Right forelimb (tissue), 1 donor: ENCODE results near the gene ATOSB.
A peak's percentile ranks its signal among the peaks of the same experiment; 100 is the strongest.
"Not testable (repeated sequence)": the region's sequence is repeated elsewhere in the genome, so short reads cannot be mapped to it uniquely, and the experiment has no call there.

Source experiments
- DNase-seq: peaks from one replicate; pipeline ENCODE4 v3.0.0-alpha.2; 2018

ATOSB gene, protein sequence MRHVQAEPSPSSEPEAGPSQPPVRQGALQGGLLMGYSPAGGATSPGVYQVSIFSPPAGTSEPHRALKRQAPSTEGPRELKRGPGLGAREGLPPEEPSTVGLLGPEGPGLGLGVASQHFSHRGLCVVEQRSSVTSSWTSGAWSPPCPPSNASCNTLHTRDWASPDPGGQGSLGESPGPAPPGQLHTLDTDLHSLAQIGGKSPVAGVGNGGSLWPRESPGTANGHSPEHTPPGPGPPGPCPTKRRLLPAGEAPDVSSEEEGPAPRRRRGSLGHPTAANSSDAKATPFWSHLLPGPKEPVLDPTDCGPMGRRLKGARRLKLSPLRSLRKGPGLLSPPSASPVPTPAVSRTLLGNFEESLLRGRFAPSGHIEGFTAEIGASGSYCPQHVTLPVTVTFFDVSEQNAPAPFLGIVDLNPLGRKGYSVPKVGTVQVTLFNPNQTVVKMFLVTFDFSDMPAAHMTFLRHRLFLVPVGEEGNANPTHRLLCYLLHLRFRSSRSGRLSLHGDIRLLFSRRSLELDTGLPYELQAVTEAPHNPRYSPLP

GRCh38 chr9:35115680-35116538 lies at the start of gene ATOSB:
Gene ATOSB (minus strand): TSS chr9:35115862. CDS start chr9:35108274, 7,588 bp downstream.
- peak; percentile 98 for DNase-seq

GRCh38 chr9:35164711-35165110 lies 49.0 kb upstream of the ATOSB start:
- no peak for DNase-seq

DNA sequence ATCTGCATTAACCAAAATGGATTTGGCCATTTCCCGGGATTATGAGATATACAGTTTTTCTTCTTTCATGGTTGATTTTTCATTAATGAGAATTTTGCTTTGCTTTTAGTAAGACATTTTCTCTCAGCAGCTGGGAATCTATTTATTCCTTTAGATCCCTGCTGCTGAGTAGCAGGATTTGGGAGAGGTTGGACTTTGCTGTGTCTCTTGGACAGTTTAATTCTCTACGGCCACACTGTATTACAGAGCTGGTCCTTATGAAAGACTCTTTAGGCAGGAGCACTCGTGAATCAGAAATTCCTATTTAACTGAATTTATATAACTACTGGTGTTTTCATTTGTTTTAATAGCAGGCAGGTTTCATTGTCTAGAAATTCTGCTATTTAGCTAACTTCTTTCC lies 47.8 kb upstream of the ATOSB start:
- no peak for DNase-seq

- DNase-seq = no peak
Measured at GRCh38 chr9:35162605-35163315, 47.1 kb upstream of the ATOSB start.

- DNase-seq = peak; percentile 95
Measured at GRCh38 chr9:35161713-35162604, 46.3 kb upstream of the ATOSB start, which contains the start of gene UNC13B. Gene UNC13B (plus strand): TSS chr9:35162009. CDS start chr9:35162284, 275 bp downstream.

- no peak for DNase-seq
Measured at GRCh38 chr9:35158501-35159280, 43.0 kb upstream of the ATOSB start.

DNA sequence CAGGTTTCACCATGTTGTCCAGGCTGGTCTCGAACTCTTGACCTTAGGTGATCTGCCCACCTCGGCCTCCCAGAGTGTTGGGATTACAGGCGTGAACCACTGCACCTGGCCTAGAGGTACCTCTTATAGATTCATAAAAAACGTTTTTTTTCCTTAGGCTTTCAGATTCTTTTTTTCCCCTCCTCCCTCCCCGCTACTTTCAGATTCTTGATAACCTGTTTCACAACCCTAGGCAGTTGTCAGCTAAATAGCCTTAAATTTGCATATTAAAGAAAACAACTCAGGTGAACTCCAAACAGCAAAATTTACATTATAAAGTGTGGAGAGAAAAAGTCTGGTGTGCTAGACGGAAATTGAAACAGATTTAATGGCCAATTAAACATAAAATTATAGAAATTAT lies 42.2 kb upstream of the ATOSB start:
- DNase-seq = not testable (repeated sequence)

- no peak for DNase-seq
Measured at GRCh38 chr9:35156781-35157180, 41.1 kb upstream of the ATOSB start.

GRCh38 chr9:35152926-35153325 lies 37.3 kb upstream of the ATOSB start:
- no peak for DNase-seq

- DNase-seq = not testable (repeated sequence)
Measured at GRCh38 chr9:35147941-35148563, 32.4 kb upstream of the ATOSB start.

- no peak for DNase-seq
Measured at GRCh38 chr9:35142037-35142436, 26.4 kb upstream of the ATOSB start.

DNA sequence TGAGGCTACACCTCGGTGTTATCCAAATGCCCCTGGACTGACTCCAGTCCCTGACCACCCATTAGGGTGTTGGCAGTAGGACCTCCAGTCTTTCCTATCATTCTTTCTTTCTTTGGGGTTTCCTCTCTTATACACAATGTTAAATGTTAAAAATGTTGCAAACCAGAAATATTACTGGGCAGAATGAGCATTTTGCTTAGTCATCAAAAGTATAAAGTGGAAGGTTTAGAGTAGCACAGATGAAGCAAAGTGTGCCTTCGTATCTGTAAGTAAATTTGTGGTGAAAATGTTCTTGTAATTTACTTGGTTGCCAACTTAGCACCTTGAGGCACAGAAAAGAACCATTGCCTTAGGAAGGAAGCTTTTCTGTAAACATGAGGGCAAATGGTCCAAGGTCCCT lies 24.4 kb upstream of the ATOSB start:
- no peak for DNase-seq

DNA sequence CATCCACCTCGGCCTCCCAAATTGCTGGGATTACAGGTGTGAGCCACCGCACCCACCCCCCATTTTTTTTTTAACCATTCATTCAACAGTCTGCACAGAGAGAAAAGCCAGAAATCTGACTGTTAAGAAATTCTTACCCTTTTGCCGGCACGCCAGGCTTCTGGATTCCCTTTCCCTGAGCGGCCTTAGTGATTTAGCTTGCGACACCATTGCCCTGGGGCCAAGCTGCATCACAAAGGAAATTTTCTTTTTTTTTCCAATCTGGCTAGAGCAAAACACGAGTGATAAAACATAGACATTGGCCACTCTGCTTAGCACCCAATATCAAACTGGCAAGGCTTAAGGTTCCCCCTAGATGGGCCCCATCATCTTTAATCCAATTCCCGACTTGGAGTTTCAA lies 21.2 kb upstream of the ATOSB start:
- DNase-seq = no peak

DNA sequence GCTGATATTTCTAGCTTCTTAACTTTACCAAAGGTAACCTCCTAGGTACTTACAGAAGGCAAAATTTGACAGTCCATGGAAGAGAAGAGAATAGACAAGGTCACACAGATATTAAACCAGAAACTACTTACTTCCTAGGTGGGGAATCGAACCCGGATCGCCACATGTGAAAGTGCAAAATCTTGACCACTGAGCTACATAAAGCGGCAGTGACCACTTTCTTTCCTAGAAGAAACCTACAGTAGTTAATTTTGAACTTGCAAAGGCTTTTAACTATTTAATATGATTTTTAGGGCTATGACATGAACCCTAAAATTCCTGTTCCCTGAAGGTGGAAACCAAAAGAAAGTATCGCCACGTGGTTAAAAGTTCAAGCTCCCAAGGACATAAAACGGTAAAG lies 20.3 kb upstream of the ATOSB start:
- DNase-seq = no peak

- DNase-seq = no peak
Measured at GRCh38 chr9:35134920-35135319, 19.3 kb upstream of the ATOSB start.

DNA sequence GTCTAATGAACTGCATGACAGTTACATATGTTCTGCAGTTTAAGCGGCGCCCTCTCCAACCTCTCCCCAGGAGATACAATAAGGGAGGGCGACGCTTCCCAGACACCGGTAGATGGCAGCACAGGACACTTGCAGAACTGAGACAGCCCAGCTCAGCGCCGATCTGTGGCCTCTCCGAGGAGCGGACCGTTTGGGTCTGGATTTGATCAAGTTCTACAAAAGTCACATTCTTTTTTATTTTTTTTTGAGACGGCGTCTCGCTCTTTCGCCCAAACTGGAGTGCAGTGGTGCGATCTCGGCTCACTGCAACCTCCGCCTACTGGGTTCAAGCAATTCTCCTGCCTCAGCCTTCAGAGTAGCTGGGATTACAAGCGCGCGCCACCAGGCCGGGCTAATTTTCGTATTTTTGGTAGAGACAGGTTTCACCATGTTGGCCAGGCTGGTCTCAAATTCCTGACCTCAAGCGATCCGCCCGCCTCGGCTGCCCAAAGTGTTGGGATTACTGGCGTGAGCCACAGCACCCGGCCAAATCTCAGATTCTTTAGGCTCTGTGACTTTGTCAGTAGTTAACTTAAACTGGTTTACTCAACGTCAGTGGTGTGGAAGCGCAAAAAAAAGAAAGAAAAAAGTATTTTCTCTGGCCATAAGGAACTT lies 1.4 kb upstream of the ATOSB start:
- peak; percentile 91 for DNase-seq

DNA sequence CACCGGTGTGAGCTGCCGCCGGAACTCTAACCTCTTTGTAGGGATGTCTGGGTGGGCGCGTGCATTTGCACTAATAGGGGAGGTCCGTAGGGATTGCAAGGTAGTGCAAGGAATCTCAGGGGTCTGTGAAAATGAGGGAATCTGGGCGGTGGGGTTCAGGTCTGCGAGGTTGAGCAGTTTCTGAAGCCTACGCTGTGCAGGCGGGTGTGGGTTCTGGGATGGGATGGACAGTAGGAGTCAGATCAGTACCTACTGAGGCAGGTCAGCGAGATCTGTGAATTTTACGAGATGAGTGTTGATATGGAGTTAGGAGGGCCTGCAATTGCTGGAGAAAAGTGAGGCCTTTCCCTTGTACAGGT lies 856 bp upstream of the ATOSB start:
- DNase-seq = no peak

GRCh38 chr9:35114840-35115628 lies 628 bp downstream of the ATOSB start:
- DNase-seq = peak; percentile 59
